NCI-H510A (cell line): ENCODE results near the gene ENKUR.

ENCODE experiments used
- DNase-seq: peaks from one replicate; lab custom pipeline; 2025; lab: John Stamatoyannopoulos, UW

Gene ENKUR

GRCh38 chr10:25015828-25016375 lies at the start of gene ENKUR:
Gene ENKUR, minus strand, starts transcription at chr10:25016158. Its CDS starts 222 bp downstream, at chr10:25015936.
- peak; percentile 48 for DNase-seq

- no peak for DNase-seq
Measured at GRCh38 chr10:25064401-25064800, 48.4 kb upstream of the ENKUR start.

- no peak for DNase-seq
Measured at GRCh38 chr10:25063644-25064043, 47.7 kb upstream of the ENKUR start.

GRCh38 chr10:25063157-25063556 lies 47.2 kb upstream of the ENKUR start:
- no peak for DNase-seq

GRCh38 chr10:25061711-25062449 lies 45.9 kb upstream of the ENKUR start:
- no peak for DNase-seq

GRCh38 chr10:25061125-25061524 lies 45.2 kb upstream of the ENKUR start:
- DNase-seq = no peak

- DNase-seq = no peak
Measured at GRCh38 chr10:25059990-25060389, 44.0 kb upstream of the ENKUR start.

GRCh38 chr10:25057886-25058285 lies 41.9 kb upstream of the ENKUR start:
- DNase-seq = no peak

- DNase-seq = no peak
Measured at GRCh38 chr10:25056726-25057125, 40.8 kb upstream of the ENKUR start.

GRCh38 chr10:25052012-25052411 lies 36.1 kb upstream of the ENKUR start:
- no peak for DNase-seq

- no peak for DNase-seq
Measured at GRCh38 chr10:25050402-25050801, 34.4 kb upstream of the ENKUR start.

- no peak for DNase-seq
Measured at GRCh38 chr10:25049966-25050365, 34.0 kb upstream of the ENKUR start.

GRCh38 chr10:25048450-25048849 lies 32.5 kb upstream of the ENKUR start:
- DNase-seq = no peak

- no peak for DNase-seq
Measured at GRCh38 chr10:25047591-25048301, 31.8 kb upstream of the ENKUR start.

GRCh38 chr10:25047088-25047487 lies 31.1 kb upstream of the ENKUR start:
- no peak for DNase-seq

- DNase-seq = no peak
Measured at GRCh38 chr10:25046641-25047040, 30.7 kb upstream of the ENKUR start.

GRCh38 chr10:25039531-25039930 lies 23.6 kb upstream of the ENKUR start:
- DNase-seq = no peak

- no peak for DNase-seq
Measured at GRCh38 chr10:25038325-25038724, 22.4 kb upstream of the ENKUR start.

GRCh38 chr10:25036381-25036780 lies 20.4 kb upstream of the ENKUR start:
- DNase-seq = no peak

GRCh38 chr10:25029519-25029918 lies 13.6 kb upstream of the ENKUR start:
- no peak for DNase-seq

GRCh38 chr10:25028711-25029110 lies 12.8 kb upstream of the ENKUR start:
- no peak for DNase-seq

GRCh38 chr10:25026463-25026862 lies 10.5 kb upstream of the ENKUR start:
- no peak for DNase-seq

- DNase-seq = no peak
Measured at GRCh38 chr10:25024528-25024927, 8.6 kb upstream of the ENKUR start.
